GM18951 (cell line): Measurements from ENCODE around the gene ID1.
"Not testable (repeated sequence)": the region's sequence is repeated elsewhere in the genome, so short reads cannot be mapped to it uniquely, and the experiment has no call there.

Source experiments
- POLR2A ChIP-seq: IDR thresholded peaks from 4 replicates; pipeline ENCODE4 v1.6.1; 2011; ENCODE audit warnings: mild to moderate bottlenecking; ENCODE audit not compliant: insufficient read length, insufficient read depth; ENCODE audit errors: extremely low read depth
- in situ Hi-C: fragments of 300-500 bp; cut with MboI; formaldehyde crosslinking; loops from one replicate; pipeline ENCODE4 v1.12.0; 2022; ENCODE audit warnings: low sequenced_read_pairs, mixed read lengths, inconsistent platforms; ENCODE audit not compliant: unreplicated experiment

ID1 gene

DNA sequence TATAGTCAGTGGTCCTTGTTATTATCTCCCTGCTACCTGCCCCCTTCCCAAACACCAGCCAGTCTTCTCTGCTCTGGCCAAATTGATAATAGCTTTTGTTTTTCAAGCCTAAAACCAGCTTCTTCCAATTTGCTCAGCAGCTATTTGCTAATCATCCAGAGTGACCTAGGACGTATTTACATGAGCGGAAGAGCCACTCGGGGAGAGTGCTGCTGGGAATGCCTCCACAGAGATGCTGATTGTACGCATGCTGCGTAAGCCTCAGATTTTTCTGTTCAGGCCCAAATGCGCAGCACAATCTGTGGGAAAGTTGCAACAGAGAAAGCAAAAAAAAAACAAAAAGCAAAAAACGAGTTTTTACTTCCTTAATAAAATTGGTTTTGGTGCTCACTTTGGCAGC is 24.4 kb upstream of the ID1 start:
- no peak for TF ChIP-seq POLR2A
- in situ Hi-C loops = no loop called here

DNA sequence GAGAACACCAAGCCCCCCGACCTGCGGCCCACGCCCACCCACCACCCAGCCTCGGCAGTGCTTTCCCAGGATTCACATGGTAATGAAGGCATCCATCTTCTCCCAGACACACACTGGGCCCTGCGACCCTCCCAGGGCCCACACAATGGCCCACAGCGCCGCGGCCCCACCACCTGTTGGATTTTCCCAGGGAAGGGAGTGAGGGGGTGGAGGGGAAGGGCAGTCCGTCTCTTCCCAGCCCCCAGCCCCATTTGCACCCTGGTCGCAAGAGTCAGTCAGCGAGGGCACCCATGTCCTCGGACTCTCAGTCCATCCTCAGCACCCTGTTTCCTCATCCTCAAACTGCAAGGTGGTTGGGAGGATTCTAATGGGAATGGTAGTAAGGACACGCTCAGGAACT is 23.7 kb upstream of the ID1 start:
- in situ Hi-C loops = no loop called here

DNA sequence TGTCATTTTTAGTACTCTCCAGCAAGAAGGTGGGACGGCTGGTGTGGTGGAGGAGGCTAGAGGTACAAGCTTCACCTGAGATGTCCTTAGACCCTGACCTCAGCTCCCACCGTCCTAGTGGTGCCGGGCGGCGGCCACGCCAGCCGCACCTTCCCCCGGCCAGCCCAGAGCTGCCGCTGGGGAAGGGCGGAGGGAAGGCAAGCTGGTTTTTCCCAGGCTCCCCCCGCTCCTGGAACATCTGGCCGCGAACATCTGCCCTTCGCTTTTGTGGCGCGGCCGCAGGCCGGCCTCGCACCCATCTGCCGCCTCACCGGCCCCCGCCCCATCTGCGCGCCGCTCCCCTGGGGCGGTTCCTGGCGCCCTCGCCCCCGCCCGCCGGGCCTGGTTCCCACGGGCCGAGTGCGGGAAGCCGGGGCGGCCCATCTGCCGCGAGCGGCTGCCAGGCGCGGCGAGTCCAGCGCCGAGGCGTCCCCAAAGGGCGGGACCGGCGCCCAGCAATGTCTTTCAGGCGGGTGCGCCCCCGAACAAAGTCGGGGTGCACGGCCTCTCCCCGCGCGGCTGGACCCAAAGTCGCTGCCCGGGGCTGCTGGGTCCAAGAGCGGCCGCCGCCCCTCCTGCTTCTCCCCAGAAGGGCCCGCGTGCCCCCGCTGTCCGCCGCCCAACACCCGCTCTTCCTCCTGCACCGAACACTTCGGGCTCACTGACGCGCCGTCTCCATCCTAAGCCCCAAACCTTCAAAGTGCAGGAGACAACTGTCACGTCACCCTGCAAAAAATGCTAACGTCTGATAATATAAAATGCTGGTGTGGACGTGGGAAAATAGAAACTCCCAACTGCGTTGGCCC is 17.3 kb upstream of the ID1 start:
- no peak for TF ChIP-seq POLR2A
- in situ Hi-C loops = no loop called here

More for the DNA sequence above, 23.7 kb upstream of the ID1 start:
- no peak for TF ChIP-seq POLR2A

DNA sequence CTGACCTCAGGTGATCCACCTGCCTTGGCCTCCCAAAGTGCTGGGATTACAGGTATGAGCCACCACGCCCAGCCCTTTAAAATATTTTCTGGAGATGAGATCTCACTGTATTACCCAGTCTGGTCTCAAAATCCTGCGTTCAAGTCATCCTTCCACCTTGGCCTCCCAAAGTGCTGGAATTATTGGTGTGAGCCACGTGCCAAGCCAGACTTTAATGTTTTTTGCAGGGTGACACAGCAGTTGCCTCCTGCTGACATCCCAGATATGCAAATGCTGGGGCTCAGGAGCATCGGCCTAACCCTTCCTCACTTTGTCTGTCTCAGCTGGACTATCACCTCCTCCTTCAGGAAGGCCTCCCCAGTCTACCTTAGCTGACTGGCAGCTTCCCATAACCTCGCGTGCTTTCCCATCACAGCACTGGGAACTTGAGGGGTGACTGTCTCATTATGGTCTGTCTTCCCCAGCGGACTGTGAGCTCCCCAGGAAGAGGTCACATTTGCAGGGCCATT is 14.3 kb upstream of the ID1 start:
- no peak for TF ChIP-seq POLR2A
- in situ Hi-C loops = no loop called here

DNA sequence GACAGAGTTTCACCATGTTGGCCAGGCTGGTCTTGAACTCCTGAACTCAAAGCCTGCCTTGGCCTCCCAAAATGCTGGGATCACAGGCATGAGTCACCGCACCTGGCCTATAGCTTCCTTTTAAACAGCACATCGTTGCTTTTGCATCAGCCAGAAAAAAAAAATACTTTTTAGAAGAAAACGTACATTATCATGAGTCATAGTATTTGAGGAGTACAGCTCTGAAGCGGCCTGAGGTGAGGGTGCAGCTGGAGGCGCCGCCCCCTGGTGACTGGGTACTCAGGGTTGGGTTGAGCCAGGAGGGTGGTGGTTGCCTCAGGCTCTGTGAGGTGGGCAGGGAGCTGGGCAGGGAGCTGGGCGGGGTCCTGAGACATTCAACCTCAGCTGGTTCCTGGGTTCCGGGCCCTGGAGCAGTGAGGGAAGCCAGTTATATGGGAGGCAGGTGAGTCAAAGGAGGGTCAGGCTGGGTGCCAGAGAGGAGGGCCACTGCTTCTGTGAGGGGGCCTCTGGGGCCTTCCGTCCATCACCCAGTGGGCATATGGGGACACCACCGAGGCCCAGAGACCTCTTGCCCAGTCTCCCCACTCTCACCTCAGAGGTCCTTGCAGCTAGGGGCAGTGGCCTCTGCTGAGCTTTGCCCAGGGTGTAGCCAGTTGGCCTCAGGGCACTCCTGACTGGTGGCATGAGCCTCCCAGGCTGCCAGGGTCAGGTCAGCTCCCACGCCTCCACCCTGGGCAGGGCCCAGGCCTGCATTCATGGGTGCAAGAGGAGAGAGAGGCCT is 11.7 kb upstream of the ID1 start:
- in situ Hi-C loops = no loop called here

DNA sequence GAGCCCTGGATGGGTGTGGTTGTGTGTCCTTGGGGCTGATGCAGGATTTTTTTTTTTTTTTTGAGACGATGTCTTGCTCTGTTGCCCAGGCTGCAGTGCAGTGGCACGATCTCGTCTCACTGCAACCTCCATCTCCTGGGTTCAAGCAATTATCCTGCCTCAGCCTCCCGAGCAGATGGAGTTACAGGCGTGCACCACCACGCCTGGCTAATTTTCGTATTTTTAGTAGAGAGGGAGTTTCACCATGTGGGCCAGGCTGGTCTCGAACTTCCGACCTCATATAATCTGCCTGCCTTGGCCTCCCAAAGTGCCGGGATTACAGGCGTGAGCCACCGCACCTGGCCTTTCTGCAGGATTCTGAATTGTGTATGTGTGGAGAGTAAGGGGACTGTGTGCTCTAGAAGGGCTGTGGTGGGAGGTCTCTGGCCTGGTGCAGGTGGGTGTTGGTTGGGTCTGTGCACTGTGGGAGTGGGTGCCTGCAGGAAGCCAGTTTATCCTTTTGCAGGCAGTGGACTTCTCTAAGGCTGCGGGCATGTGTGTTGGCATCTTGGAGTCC is 11.0 kb upstream of the ID1 start:
- in situ Hi-C loops = no loop called here
- TF ChIP-seq POLR2A = no peak

More for the DNA sequence above, 11.7 kb upstream of the ID1 start:
- no peak for TF ChIP-seq POLR2A

DNA sequence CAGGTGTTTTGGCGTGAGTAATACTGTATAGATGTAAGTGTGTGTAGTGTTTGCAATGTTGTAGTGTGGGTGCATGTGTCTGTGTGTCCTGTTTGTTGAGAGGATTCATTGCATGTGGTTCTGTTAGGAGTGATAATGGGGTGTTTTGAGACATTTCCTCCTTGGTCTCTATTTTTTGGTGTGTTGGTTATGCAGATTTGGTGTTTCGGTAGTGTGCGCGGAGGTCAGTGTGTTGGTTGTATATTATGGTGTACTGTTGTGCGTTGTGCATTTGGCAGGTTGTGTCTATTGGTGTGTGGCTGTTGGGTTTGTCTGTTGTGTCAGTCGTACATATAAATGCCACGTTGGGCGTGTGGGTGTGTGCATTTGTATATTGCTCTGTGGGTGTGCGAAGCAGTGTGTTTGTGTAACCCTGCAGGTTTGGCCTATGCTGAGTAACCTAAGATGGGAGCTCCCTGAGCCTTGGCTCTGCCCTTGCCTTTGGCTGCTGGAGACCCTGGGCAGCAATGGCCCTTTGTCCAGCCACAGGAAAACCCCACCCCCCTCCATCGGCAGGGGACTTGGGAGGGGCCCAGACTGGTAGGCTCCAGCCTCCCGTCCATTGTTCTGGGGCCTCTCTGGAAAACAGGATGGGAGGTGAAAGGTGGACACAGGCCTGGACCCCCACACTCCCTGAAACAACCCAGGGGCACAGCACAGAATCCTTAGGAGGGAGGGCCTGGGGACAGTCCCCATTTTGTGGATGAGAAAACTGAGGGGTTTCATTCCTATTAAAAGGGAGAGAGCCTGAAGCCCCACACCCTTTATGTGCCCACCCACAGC is 10.3 kb upstream of the ID1 start:
- in situ Hi-C loops = no loop called here
- TF ChIP-seq POLR2A = no peak

DNA sequence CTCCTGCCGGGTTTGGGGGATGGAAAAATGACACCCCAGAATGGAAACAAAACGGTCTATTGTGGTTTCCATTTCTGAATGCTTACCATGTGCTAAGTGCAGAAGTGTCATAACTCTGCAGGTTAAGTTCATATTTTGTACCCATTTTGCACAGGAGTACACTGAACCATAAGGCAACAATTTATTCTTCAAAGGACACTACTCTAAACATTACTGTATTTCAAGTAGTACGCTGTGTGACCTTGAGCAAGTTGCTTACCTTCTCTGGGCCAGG is 9.8 kb upstream of the ID1 start:
- TF ChIP-seq POLR2A = no peak
- in situ Hi-C loops = no loop called here

DNA sequence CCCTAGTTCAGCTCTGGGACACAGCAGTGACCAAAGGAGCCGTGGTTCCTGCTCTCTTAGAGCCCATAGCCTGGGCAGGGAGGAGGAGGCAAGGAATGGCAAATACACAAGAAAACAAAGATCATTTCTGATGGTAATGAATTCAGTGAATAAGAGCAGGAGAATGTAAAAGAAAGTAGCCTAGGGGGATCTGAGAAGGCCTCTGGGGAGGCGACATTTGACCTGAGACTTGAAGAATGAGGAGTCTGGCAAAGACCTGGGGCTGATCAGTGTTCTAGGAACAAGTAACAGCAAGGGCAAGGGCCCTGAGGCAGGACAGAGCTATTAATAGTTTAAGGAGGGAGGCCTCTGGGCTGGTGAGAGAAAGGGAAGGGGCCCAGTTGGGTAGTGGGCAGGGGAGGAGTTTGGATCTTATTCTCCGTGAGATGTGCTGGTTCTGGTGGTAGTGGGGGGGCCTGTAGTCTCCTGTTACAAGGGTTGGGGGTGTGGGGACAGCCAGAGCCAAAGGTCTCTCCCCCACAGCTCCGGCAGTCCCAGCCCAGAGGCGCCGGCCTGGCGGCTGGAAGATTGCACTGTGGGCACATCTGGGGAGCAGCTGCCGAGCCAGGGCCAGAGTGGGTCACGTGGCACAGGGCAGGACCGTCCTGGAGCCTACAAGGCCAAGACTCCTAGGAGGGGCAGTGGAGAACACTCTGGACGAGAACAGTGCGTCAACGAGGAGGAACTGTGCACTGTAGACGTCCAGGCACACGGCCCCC is 9.3 kb upstream of the ID1 start:
- TF ChIP-seq POLR2A = no peak
- in situ Hi-C loops = no loop called here

DNA sequence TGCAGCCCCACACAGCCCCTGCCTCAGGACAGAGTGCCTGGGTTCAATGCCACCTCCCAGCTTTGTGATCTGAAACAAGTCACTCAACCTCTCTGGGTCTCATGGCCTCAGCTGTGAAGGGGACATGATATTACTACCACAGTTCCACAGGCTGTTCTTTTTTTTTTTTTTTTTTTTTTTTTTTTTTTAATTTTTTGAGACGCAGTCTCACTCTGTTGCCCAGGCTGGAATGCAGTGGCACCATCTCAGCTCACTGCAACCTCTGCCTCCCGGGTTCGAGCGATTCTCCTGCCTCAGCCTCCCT is 8.7 kb upstream of the ID1 start:
- in situ Hi-C loops = not testable (repeated sequence)

DNA sequence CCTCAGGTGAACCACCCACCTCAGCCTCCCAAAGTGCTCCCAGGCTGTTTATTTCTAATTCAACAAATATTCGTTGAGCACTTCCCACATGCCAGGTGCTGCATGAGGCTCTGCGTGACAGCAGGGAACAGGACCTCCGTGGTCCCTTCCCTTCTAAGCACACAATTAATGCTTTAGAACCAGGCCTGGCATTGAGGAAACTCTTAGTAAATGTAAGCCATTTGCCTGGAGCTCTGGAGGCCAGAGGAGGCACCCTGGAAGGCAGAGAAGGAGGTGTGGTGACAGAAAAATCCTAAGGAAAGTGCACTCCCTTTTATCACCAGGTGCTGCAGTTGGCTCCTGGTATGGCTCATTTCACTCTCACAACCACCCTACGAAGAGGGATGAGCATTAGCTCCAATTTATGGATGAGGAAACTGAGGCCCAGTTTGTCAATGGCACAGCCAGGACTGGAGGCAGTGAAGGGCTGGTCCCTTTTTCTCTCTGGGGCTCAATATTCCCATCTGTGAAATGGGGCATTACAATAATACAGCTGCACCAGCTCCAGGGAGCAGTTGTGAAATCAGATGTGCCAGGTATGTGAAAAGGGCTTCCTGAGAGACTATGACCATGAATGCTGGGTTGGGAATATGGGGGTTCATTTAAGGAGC is 8.1 kb upstream of the ID1 start:
- in situ Hi-C loops = no loop called here
- no peak for TF ChIP-seq POLR2A

DNA sequence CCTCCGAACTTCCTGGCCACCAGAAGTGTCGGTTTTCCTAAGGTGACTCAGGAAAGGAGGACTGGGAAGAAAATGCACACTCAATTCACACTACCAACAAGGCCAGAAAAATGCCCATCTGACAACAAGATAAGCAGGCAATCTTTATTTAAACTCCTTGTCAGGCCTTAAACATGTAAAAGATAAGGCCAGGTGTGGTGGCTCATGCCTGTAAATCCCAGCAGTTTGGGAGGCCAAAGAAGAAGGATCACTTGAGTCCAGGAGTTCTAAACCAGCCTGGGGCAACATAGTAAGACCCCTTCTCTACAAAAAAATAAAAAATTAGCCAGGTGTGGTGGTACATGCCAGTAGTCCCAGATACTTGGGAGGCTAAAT is 7.6 kb upstream of the ID1 start:
- in situ Hi-C loops = no loop called here
- no peak for TF ChIP-seq POLR2A
